SJSA1 (cell line): ENCODE measurements around the gene API5. TPM values are rescaled to one million over a fixed set of nuclear protein-coding genes. Genes with fewer than 3 reads are reported as not detected.

ENCODE experiments used
- DNase-seq, 2 experiments: peaks; one replicate each; pipeline ENCODE4 v3.0.0-alpha.2; 2015 to 2020; ENCODE audit warnings: low spot score in 2 of 2, low read depth in 1 of 2
- H3K27ac ChIP-seq: fragments of 250-450 bp; sonication (Bioruptor Pico); 2 replicates; pipeline ENCODE4 v1.5.1; 2020; ENCODE audit warnings: mild to moderate bottlenecking, moderate library complexity
- H3K27me3 ChIP-seq: fragments of 250-450 bp; sonication (Bioruptor Pico); replicated peaks from 2 replicates; pipeline ENCODE4 v1.5.1; 2020; ENCODE audit warnings: mild to moderate bottlenecking, moderate library complexity
- H3K36me3 ChIP-seq: fragments of 250-450 bp; sonication (Bioruptor Pico); 2 replicates; pipeline ENCODE4 v1.5.1; 2020; ENCODE audit warnings: mild to moderate bottlenecking
- H3K4me1 ChIP-seq: fragments of 250-450 bp; sonication (Bioruptor Pico); replicated peaks from 2 replicates; pipeline ENCODE4 v1.6.1; 2021; ENCODE audit warnings: mild to moderate bottlenecking
- H3K4me3 ChIP-seq: fragments of 250-450 bp; sonication (Bioruptor Pico); 2 replicates; pipeline ENCODE4 v1.5.1; 2020; ENCODE audit warnings: mild to moderate bottlenecking
- H3K9me3 ChIP-seq: fragments of 250-450 bp; sonication (Bioruptor Pico); replicated peaks from 2 replicates; pipeline ENCODE4 v1.5.1; 2020; ENCODE audit warnings: mild to moderate bottlenecking
- total RNA-seq: library from RNA; depleted of rRNA; stranded (reverse); fragments of >200 nt; shearing (Covaris generic); gene quantifications from 2 replicates; pipeline ENCODE4 v1.2.3, GENCODE V29; 2014; rRNA removed

API5 gene
- total RNA-seq, 1 experiment from 2014 or later, result 202 TPM

GRCh38 chr11:43376594-43376993, 64.8 kb downstream of the API5 start:
- no peaks in the 10 kb centered on the region for H3K9me3 ChIP-seq
- H3K36me3 ChIP-seq, result peaks cover 31% of the 10 kb centered on the region
- no peak for DNase-seq
- H3K27ac ChIP-seq, result peak overlapping the region; percentile 8; the same call in 1 of the 2 replicates
- H3K27me3 ChIP-seq, result no peaks in the 10 kb centered on the region
- peaks cover 11% of the 10 kb centered on the region for H3K4me1 ChIP-seq
- H3K4me3 ChIP-seq, result no peak overlapping the region

- H3K27ac ChIP-seq, result no peak overlapping the region
- DNase-seq, result no peak
- peaks cover 35% of the 10 kb centered on the region for H3K36me3 ChIP-seq
These were observed 65.6 kb downstream of the API5 start for GRCh38 chr11:43377389-43377788.

GRCh38 chr11:43378897-43379296, 67.1 kb downstream of the API5 start:
- Histone ChIP-seq H3K4me1 (peaks cover 11% of the 10 kb centered on the region), H3K36me3 (peaks cover 28% of the 10 kb centered on the region), H3K9me3 (no peaks in the 10 kb centered on the region), H3K4me3 (no peak overlapping the region), H3K27ac (no peak overlapping the region), H3K27me3 (no peaks in the 10 kb centered on the region)
- no peak for DNase-seq

More at GRCh38 chr11:43377389-43377788, 65.6 kb downstream of the API5 start:
- Histone ChIP-seq H3K9me3 (no peaks in the 10 kb centered on the region), H3K4me1 (peaks cover 11% of the 10 kb centered on the region), H3K4me3 (no peak overlapping the region), H3K27me3 (no peaks in the 10 kb centered on the region)

- Histone ChIP-seq H3K9me3 (no peaks in the 10 kb centered on the region), H3K4me3 (no peak overlapping the region), H3K4me1 (peaks cover 1% of the 10 kb centered on the region), H3K27me3 (no peaks in the 10 kb centered on the region), H3K36me3 (peaks cover 34% of the 10 kb centered on the region), H3K27ac (no peak overlapping the region)
- no peak for DNase-seq
These were observed 70.0 kb downstream of the API5 start for GRCh38 chr11:43381802-43382201.

GRCh38 chr11:43382614-43383013, 70.8 kb downstream of the API5 start:
- Histone ChIP-seq H3K27ac (no peak overlapping the region), H3K4me3 (no peak overlapping the region), H3K9me3 (no peaks in the 10 kb centered on the region), H3K36me3 (peaks cover 42% of the 10 kb centered on the region), H3K4me1 (no peaks in the 10 kb centered on the region), H3K27me3 (no peaks in the 10 kb centered on the region)
- DNase-seq, result no peak

- DNase-seq, result no peak
- Histone ChIP-seq H3K4me1 (no peaks in the 10 kb centered on the region), H3K36me3 (peaks cover 41% of the 10 kb centered on the region), H3K27ac (no peak overlapping the region), H3K4me3 (no peak overlapping the region), H3K9me3 (no peaks in the 10 kb centered on the region), H3K27me3 (no peaks in the 10 kb centered on the region)
These were observed 72.6 kb downstream of the API5 start for GRCh38 chr11:43384393-43384792.

GRCh38 chr11:43392713-43393112, 80.9 kb downstream of the API5 start:
- Histone ChIP-seq H3K36me3 (peaks cover 68% of the 10 kb centered on the region), H3K4me3 (no peak overlapping the region), H3K4me1 (no peaks in the 10 kb centered on the region), H3K27me3 (no peaks in the 10 kb centered on the region), H3K27ac (no peak overlapping the region), H3K9me3 (no peaks in the 10 kb centered on the region)
- DNase-seq, result no peak

GRCh38 chr11:43393765-43394355, 82.1 kb downstream of the API5 start:
- no peaks in the 10 kb centered on the region for H3K27me3 ChIP-seq
- H3K4me1 ChIP-seq, result no peaks in the 10 kb centered on the region
- DNase-seq, result no peak
- H3K9me3 ChIP-seq, result no peaks in the 10 kb centered on the region
- no peak overlapping the region for H3K4me3 ChIP-seq
- peaks cover 79% of the 10 kb centered on the region for H3K36me3 ChIP-seq
- no peak overlapping the region for H3K27ac ChIP-seq

Other genes starting within 250 kb of the API5 start
- 66.4 and 98.5 TPM in 2 replicates for gene TTC17, start 46.9 kb downstream of the API5 start, total RNA-seq